Embryonic facial prominence (tissue), 1 donor: ENCODE results near the gene ARL4C.

Experiments used
- DNase-seq: peaks from one replicate; pipeline ENCODE4 v3.0.0-alpha.2; 2016; ENCODE audit errors: extremely low spot score

The ARL4C gene, protein sequence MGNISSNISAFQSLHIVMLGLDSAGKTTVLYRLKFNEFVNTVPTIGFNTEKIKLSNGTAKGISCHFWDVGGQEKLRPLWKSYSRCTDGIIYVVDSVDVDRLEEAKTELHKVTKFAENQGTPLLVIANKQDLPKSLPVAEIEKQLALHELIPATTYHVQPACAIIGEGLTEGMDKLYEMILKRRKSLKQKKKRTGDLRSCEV

GRCh38 chr2:234496835-234497593 lies at the start of gene ARL4C:
TSS of gene ARL4C (minus strand) at chr2:234497081. CDS start at chr2:234496586, 495 bp downstream.
- DNase-seq: no peak

DNA sequence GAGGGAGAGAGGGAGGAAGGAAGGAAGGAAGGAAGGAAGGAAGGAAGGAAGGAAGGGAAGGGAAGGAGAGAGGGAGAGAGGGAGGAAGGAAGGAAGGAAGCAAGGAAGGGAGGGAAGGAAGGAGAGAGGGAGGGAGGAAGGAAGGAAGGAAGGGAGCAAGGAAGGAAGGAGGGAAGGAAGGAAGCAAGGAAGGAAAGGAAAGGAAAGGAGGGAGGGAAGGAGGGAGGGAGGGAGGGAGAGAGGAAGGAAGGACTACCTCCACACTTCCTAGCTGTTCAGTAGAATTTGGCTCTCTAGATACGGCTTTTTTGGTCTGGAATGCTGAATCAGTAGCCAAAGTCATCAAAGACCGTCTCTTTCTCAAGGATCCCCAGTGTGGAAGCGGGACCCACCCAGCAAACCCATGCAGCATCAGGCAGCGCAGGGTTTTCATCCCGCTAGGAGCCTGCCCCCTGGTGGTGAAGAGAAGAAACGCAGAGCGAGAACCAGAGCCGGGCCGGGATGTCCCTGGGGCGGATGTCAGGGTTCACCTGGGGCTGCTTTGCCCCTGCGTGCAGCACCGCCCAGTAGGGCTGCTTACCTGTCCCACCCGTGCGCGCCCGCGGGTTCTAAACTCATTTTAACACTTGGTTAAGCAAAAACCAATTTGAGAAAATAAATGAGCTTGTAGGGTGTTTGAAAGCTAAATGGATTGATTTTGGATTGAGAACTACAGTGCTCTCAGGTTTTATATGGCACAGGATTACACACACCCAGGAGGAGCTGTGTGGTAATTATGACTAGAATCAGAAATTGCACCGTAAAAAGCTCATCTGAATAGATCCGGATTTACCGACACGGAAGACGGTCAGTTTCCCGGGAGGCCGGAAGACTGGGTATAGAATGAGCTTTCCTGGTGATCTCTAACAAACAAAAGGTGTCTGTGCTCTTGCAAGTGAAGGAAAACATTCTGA lies 48.1 kb upstream of the ARL4C start:
- DNase-seq: peak; percentile 37

GRCh38 chr2:234542742-234543141 lies 45.9 kb upstream of the ARL4C start:
- no peak for DNase-seq

DNA sequence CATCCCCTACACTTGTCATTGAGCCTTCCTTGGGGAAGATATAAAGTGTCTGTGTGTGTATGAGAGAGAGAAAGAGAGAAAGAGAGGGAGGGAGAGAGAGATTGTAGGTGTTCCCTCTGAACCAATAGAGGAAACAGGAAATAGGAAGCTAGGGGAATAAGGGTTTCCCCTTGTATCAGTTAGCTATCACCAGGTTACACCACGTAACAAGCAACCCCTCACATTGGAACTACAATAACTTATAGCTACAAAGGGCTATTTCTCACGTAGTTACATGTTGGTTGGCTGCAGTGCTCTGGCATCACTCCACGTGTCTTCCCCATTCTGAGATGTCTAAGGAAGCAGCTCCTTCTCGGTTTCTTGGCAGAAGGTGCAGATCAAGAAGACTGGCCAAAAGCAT lies 41.0 kb upstream of the ARL4C start:
- no peak for DNase-seq

- DNase-seq: no peak
These were observed 39.5 kb upstream of the ARL4C start for GRCh38 chr2:234536178-234536965.

DNA sequence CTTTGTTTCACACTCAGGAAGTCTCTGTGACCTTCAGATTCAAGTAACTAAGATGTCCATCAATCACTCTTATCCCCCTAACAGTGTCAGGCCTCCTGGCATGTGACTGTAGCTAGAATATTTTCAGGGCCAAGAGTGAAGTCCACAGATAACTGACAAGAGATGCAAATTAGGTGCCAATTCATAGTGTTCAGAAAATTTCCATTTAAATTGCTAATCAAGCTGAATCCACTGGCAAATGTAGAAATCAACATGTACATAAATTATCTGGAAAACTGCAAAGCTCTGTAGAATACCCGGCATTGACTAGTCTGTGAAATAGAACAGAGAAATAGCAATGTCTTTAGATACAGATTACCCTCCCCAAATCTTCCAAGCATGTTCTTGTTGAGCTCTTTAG lies 38.6 kb upstream of the ARL4C start:
- DNase-seq: no peak

DNA sequence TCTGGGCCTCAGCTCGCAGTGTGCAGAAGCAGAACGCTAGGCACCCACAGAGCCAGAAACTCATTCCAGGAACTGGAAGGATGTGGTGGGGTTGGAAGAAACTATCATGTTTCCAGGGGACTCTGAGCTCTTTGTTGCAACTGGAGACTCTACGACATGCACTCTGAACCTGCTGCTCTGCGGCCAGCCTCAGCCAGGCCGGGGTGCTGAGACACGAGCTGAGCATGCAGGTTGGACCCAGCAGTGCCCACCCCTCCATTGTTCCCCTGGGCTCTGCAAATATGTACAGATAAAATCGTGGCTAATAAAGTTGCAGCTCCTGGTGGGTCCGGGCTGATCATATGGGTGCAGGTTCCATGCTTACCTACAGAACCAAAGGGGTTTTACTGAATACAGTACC lies 37.6 kb upstream of the ARL4C start:
- DNase-seq: no peak

GRCh38 chr2:234533626-234534025 lies 36.7 kb upstream of the ARL4C start:
- DNase-seq: no peak

DNA sequence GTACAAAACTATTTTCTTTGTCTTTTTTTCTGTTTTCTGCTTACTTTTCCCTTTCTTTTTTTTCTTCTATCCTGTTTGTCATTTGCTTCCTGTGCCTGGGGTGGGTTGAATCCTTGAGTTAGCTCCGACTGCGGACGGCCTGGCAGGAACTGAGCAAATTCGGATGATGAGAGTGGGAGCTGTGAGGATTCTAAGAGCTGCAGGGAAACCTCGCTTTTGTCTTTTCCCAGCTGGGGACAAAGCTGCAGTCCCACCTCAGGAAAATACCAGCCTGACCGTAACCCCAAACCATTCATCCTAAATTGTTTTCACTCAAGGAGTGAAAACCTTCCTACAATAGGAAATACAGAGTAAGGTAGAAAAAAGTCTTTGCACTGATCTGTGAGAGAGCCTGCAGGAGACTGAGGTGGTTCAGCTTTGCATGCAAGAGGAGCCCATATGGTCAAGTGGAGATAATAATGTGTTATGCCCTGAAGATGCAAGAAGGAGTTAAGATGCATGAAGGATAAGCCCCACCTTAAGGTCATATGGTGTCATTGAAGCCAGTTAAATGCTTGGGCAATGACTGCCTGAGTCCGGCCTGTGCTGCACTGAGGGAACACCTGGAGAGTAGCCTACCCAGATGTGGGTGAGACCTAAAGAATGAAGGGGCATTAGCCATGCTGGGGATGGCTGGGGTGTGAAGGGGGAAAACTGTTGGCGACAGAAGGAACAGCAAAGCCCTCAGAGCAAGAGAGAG lies 31.7 kb upstream of the ARL4C start:
- DNase-seq: no peak

DNA sequence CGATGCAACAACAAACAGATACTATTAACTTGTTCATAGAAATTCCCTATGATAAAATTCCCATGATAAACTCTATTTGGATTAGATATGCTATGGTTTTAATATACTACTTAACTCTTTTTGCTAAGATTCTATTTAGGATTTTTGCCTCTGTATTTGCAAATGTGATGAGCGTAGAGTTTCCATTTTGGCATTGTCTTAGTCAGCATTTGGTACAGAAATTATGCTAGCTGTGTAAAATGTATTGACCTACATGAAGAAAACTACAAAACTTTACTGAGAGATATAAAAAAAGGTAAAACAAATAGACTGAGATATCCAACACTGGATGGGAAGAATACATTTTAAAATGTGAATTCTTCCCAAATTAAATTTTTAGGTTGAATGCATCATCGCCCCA lies 29.8 kb upstream of the ARL4C start:
- DNase-seq: no peak

GRCh38 chr2:234521536-234521935 lies 24.7 kb upstream of the ARL4C start:
- no peak for DNase-seq

DNA sequence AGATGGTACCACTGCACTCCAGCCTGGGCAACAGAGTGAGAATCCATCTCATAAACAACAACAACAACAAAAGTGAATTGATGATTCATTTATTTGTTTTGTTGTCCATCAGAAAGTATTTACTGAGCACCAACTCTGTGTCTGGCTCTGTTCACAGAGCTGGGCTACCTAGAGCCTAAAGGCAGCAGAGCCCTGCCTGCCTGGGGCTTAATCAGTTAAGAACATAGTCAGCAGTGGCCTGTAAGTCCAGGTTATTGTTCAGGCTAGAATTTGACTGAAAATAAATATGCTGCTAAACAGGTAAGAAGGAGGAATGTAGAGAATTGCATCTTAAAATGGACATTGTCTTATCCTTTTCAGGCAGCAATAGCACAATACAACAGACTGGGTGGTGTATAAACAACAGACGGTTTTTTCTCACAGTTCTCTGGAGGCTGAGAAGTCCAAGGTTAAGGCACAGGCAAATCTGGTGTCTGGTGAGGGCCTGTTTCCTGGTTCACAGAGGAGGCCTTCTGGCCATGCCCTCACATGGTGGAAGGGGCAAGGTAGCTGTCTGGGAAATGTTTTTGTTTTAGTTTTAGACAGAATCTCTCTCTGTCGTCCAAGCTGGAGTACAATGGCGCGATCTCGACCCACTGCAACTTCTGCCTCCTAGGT lies 22.2 kb upstream of the ARL4C start:
- DNase-seq: no peak

- DNase-seq: no peak
These were observed 21.1 kb upstream of the ARL4C start for GRCh38 chr2:234517971-234518370.

GRCh38 chr2:234514873-234515638 lies 18.2 kb upstream of the ARL4C start:
- no peak for DNase-seq

GRCh38 chr2:234514099-234514498 lies 17.2 kb upstream of the ARL4C start:
- DNase-seq: no peak

GRCh38 chr2:234512884-234513669 lies 16.2 kb upstream of the ARL4C start:
- DNase-seq: no peak

- DNase-seq: no peak
These were observed 6.0 kb upstream of the ARL4C start for GRCh38 chr2:234502919-234503285.

DNA sequence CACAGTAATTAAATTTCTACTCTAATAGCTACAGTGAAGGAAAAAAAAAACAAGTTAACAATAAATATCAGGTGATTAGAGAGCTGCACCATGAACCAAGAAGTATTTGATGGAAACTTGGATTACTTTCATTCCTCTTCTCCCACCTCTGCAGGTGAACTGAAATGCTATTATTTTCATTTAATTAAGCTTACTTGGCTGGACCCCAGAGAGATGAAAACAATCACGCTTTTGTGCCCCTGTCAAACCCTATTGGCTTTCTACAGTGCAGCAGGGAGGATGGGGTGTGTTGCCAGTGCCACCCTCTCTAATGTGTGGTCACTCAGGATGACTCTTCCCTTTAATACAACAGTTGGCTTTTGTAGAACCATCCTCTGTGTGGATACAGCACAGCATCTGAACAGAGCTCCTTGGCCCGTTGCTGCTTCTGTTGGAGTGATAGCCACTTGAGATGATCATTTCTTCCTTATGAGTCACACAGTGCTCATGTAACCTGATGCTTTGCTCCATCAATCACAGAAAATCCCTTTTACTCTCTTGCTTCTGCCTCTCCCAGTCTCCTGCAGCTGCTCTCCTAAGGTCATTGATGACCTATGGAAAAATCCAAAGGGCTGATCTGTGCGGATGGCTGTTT lies 5.5 kb upstream of the ARL4C start:
- DNase-seq: no peak
